DMS 273 treated with DMSO at 0.1 percent for 48 hours (cell line): ENCODE measurements around the gene STK35.

ENCODE experiments used
- DNase-seq: peaks from one replicate; lab custom pipeline; 2025; lab: John Stamatoyannopoulos, UW

The STK35 gene

DNA sequence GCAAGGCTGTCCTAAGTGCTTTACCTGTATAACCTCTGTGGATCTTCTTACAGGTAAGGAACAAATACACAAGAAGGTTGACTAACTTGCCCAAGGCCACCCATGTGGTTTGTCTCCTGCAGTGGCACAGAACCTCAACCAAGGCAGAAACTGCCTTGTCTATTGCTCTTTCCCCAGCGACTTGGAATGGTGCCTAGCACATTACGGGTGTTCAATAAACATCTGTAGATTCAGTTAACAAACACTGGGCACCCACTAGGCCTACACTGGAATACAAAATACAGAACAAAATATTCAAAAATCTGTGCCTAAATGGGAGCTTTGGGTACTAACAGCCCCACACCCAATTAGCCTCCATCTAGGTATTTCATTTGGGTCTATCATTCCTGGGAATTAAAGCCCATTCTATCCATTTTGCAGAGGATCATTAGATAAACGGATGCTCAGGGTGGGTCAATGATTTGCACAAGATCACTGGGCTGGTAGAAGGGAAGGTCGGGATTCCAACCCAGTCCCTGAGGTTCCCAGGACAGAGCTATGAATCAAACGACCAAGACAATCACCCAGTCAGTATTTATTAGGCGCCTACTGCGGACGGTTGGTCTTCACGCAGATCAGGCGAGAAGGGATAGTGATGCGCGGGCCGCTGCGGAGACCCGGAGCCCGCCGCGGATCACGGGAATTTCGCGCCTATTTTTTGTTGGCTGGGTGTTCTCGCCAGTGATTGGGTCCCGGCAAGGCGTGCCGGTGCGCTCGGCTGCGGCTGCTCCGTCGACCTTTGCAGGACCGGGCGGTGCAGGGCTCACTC lies at the start of gene STK35:
Gene STK35, plus strand, starts transcription at position 771 of the 808 bp plus-strand sequence. CDS start 55 bp downstream, outside the sequence.
- DNase-seq: peak; percentile 64

DNA sequence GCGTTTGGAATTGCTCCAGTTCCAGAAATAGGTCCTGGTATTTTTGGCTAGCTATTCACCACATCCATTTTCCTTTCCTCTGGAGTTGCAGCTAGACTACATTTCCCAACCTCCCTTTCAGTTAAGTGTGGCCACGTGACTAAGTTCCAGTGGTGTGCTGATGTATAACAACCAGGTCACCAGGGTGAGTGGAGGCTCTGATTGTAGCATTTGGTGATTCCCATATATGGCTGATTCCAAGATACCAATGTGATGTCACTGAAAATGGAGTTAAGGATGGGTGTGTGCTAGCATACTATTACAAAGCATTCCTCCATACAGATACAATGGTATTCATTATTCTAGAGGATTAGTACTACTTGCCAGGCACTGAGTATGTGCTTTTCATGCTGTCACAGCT lies 49.7 kb upstream of the STK35 start:
- no peak for DNase-seq

GRCh38 chr20:2052741-2053140 lies 48.9 kb upstream of the STK35 start:
- no peak for DNase-seq

- no peak for DNase-seq
Observed at GRCh38 chr20:2053615-2054014, 48.0 kb upstream of the STK35 start.

DNA sequence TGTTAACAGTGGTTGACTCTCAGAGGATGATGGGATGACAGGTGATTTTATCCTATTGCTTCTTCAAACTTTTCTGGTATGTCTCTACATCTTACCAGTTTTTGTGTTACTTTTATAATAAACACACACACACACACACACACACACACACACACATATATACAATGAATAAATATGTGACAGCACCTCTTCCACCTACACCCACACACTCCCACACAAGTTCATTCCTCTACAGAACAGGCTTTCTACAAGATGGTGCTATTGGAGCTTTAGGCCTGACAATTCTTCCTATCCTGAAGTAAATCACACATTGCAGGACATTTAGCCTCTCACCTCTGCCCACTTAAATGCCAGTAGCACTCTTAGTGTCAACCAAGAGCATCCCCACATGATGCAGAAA lies 46.7 kb upstream of the STK35 start:
- no peak for DNase-seq

DNA sequence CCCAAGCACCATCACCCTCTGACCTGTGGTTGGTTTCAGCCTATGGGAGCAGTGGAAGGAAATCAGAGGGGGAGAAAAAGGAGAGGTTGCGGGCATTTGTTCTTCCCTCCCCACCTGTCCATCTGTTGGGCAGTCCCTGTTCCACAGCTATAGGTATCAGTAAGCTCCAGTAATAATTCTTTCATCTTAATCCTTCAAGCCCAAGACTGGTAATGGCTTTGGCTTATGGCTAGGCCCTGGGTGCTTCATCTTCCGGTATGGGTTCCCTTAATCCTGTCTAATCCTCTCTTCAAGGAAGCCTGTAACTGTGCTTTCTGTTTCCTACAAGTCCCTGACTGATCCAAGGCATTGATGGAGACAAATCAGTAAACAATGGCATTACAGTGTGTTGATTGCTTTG lies 42.2 kb upstream of the STK35 start:
- DNase-seq: no peak

DNA sequence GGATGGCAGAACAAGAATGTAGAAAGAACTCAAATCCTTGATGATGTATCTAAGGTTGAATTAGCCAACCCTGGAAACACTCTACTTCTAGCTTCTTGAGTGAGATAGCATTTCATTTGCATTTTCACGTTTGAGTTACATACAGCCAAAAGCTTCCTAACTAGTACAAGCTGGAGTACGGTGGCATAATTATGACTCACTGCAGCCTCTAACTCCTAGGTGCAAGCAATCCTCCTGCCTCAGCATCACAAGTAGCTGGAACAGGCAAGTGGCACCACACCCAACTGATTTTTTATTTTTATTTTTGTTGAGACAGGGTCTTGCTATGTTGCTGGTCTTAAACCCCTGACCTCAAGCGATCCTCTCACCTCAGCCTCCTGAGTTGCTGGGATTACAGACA lies 36.5 kb upstream of the STK35 start:
- DNase-seq: no peak

GRCh38 chr20:2066461-2067122 lies 35.0 kb upstream of the STK35 start:
- no peak for DNase-seq

DNA sequence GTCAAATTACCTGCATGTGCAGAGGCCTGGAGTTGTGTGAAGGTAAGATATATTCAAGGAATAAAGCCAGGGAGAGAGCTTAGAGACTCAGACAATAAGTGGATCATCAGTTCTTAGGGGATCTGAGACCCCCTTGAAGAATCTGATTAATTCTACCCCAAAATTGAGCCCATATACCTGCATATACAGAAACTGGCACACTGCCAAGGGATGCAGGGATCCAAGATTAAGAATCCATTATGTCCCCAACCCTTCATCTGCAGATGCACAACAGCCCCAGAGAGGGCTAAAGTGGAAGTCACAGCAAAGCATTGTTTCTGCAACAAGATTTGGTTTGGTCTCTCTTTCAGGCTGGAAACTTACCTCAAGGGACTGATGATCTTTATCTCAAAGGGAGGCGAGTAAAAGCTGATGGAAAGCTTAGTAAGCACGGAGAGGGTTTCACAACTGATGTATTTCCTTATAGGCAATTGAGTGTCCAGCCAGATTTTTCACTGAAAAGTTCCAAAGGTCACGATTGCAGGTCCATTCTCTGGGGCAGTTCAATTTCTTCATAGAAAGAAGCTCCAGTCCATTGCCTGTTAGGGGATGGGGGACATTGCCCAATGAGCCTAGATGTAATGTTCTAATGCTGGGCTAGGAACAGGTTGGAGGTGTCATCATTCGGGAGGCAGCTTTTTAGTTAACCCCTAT lies 20.9 kb upstream of the STK35 start:
- no peak for DNase-seq

DNA sequence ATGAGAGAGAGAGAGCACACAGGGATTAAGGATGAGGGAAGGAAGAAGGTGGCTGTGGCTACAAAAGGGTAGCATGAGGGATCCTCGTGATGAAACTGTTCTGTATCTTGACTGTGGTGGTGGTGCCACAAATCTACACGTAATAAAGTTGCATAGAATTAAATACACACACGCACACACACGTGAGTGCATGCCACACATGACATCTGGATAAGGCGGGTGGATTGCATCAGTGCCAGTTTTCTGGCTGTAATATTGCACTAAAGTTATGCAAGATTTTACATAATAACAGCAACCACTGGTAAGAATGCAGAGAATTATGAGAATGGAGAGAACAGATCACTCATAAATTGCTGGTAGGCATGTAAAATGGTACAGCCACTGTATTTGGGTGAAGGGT lies 16.9 kb upstream of the STK35 start:
- no peak for DNase-seq

- DNase-seq: no peak
Observed at GRCh38 chr20:2086177-2086979, 15.2 kb upstream of the STK35 start.

DNA sequence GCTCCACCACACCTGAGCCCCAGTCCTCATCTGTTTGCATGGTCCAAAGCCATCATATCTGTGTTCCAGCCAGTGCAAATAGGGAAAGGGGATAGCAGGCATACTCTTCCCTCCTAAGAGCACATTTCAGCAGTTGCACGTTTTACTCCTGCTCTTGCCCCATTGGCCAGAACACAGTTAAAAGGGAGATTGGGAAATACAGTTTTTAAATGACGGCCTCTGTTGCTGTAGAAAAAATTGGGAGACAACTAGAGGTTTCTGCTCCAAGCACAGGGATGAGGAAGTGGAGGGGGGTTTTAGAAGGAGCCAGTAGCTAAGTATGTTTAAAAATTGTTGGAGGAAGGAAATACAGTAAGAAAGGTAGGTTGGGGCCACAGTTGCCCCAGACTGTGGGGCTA lies 14.6 kb upstream of the STK35 start:
- DNase-seq: no peak

DNA sequence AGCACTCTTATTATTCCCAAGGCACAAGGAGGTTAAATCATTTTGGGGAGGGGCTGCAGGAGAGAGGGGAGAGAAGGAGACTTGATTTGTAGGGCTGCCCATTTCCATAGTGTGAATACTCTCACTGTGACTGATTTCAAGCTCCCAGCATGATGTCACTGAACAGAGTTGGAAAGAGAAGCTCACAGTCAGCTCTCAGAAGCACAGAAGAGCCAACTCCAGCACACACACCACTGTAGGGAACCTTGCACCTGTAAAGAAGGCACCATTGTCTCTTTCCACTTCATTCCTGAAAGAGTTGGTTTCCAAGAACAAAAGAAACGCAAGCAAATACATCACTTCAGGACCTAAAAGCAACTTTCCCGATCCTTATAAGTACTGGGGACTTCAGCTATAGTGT lies 12.7 kb upstream of the STK35 start:
- DNase-seq: no peak

DNA sequence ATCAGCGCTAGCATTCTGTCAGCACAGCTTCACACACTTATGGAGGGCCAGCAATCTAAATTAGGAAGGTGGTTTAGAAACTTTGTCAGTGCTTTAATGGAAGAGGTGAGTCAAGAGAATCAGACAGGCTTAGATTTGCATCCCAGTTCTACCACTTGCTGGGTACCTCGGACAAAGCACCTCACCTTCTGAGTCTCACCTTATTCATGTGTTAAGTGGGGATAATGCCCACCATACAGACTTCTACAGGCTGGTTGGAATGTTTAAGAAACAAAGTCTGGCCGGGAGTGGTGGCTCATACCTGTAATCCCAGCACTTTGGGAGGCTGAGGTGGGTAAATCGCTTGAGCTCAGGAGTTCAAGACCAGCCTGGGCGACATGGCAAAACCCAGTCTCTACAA lies 12.2 kb upstream of the STK35 start:
- no peak for DNase-seq

DNA sequence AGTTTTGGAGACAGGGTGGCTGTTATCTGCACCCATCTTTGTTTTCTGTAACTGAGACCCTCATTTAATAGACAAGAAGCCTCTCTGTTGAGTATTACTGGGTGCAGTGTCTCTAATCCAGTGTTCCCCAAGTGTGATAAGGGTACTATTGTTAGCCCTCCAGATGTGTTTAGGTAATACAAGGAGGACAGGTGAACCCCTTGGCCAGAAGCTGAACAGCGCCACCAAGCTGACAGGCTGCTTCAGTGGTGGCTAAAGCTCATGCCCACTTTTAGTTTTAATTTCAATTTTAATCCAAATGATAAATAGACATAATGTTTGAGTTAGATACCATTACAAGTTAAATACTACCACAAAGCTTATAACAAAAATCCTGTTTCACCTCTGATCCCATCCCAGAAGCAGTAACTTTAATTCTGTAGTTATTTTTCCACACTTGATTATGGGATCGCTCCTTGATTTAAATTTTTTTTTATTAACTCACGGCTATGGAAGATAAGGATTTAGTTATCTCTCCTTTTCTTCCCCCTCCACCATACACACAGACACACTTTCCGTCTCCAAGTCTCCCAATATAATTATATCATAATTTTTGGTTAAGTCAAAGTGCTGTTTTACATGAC lies 8.4 kb upstream of the STK35 start:
- no peak for DNase-seq

DNA sequence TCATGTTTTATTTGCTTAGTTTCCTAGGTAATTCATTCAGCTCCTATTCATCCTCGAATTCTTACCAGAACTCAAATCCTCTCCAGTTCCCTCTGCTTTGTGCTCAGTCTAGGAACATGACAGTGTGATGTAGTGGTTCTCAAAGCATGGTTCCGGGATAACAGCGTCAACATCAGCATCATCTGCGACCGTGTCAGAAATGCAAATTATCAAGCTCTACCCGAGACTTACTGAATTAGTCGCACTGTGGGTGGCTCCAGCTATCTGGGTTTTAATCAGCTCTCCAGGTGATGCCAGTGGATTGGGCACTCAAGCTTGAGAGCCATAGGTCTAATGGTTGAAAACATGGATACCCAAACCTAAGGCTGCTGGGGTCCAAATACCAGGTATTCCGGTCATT lies 7.7 kb upstream of the STK35 start:
- no peak for DNase-seq

DNA sequence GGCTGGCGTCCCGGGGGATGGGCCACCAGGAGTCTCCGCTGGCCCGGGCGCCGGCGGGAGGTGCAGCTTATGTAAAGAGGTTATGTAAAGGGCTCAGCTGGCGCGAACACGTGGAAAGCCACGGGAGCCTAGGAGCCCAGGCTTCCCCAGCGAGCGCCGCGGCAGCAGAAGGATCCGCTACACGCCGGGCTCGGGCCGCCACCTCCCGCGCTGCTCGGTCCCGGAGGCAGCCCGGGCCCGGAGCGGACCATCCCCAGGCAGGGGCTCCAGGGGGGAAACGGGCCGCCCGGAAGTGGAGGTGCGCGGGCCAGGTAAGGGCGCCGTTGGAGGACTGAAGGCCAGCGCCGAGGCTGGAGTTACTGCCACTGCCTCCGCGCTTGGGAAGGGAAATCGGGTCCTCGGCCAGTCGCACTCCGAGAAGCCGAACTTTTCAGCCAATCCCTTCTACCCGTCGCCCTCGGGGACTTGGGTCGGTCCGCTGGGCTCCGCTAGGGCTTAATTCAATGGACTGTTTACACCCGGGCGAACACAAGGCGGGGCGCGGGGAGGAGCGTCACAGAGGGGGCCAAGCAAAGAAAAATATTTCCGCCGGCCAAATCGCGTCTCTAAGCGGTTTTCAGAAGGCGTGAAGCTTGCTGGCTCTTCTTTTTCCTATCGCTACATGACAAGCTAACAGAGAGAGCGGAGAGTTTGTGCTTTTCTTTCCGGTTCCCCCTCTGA lies 398 bp downstream of the STK35 start:
- peak; percentile 66 for DNase-seq

DNA sequence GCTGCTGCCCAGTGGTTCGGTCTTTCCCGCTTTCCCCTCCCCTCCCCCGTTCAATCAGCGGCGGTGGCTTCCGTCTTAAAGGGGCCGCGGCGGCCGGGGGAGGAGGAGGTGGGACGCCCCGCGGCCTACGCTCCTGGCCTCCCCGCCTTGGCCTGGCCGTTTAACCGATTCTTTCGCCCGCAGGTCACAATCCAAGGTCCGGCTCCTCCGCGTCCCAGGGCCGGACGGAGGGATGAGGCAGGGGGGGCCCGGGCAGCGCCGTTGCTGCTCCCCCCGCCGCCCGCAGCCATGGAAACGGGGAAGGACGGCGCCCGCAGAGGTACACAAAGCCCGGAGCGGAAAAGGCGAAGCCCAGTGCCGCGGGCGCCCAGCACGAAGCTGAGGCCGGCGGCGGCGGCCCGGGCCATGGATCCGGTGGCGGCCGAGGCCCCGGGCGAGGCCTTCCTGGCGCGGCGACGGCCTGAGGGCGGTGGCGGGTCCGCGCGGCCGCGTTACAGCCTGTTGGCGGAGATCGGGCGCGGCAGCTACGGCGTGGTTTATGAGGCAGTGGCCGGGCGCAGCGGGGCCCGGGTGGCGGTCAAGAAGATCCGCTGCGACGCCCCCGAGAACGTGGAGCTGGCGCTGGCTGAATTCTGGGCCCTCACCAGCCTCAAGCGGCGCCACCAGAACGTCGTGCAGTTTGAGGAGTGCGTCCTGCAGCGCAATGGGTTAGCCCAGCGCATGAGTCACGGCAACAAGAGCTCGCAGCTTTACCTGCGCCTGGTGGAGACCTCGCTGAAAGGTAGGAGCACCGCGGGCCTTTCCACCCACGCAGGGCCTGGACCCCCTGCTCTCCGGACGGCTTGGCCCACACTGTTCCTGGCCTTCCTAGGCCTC lies 1.2 kb downstream of the STK35 start:
- peak; percentile 36 for DNase-seq

- DNase-seq: no peak
Observed at GRCh38 chr20:2103461-2104153, 2.0 kb downstream of the STK35 start.
